HepG2 (cell line): ENCODE results near the gene KHK. TPM values are rescaled to one million over a fixed set of nuclear protein-coding genes. Genes with fewer than 3 reads are reported as not detected.

Experiments
- ADNP ChIP-seq: sonication (generic); formaldehyde crosslinking; IDR thresholded peaks from 2 replicates; pipeline ENCODE4 v1.4.0; 2020; ENCODE audit warnings: missing genetic modification reagents
- CBFB ChIP-seq: sonication (generic); formaldehyde crosslinking; IDR thresholded peaks from 2 replicates; pipeline ENCODE4 v1.4.0; 2020; ENCODE audit warnings: missing genetic modification reagents
- HCFC1 ChIP-seq: fragments of 150-350 bp; IDR thresholded peaks from 2 replicates; pipeline ENCODE4 v1.6.1; 2014; ENCODE audit warnings: low read depth, low read length
- IKZF4 ChIP-seq: sonication (generic); formaldehyde crosslinking; IDR thresholded peaks from 2 replicates; pipeline ENCODE4 v1.5.1; 2020; ENCODE audit warnings: borderline replicate concordance, mild to moderate bottlenecking, low read depth, missing genetic modification reagents; ENCODE audit errors: not compliant biosample characterization
- JUNB ChIP-seq: sonication (generic); formaldehyde crosslinking; IDR thresholded peaks from 2 replicates; pipeline ENCODE4 v1.8.0; 2022; ENCODE audit warnings: missing genetic modification reagents, mild to moderate bottlenecking, borderline replicate concordance
- KMT2B ChIP-seq: IDR thresholded peaks from 2 replicates; pipeline ENCODE4 v1.6.1; 2016; ENCODE audit warnings: missing genetic modification reagents, missing compliant biosample characterization
- NFE2 ChIP-seq: sonication (generic); formaldehyde crosslinking; IDR thresholded peaks from 2 replicates; pipeline ENCODE4 v1.4.0; 2020; ENCODE audit warnings: missing genetic modification reagents
- SPEN ChIP-seq: sonication (generic); formaldehyde crosslinking; IDR thresholded peaks from 2 replicates; pipeline ENCODE4 v1.5.1; 2020; ENCODE audit warnings: low read depth, mild to moderate bottlenecking, missing genetic modification reagents
- ZBTB42 ChIP-seq: sonication (generic); formaldehyde crosslinking; IDR thresholded peaks from 2 replicates; pipeline ENCODE4 v1.5.0; 2020; ENCODE audit warnings: mild to moderate bottlenecking, missing genetic modification reagents
- ZNF225 ChIP-seq: sonication (generic); formaldehyde crosslinking; IDR thresholded peaks from 2 replicates; pipeline ENCODE4 v1.4.0; 2020; ENCODE audit warnings: mild to moderate bottlenecking, missing genetic modification reagents
- ZNF235 ChIP-seq: sonication (generic); formaldehyde crosslinking; IDR thresholded peaks from 2 replicates; pipeline ENCODE4 v1.8.1; 2023; ENCODE audit warnings: mild to moderate bottlenecking, missing genetic modification reagents, borderline replicate concordance
- ZNF24 ChIP-seq: fragments of 450-650 bp; IDR thresholded peaks from 2 replicates; pipeline ENCODE4 v1.6.1; 2017; ENCODE audit warnings: antibody characterized with exemption, mild to moderate bottlenecking
- ZNF253 ChIP-seq: sonication (generic); formaldehyde crosslinking; IDR thresholded peaks from 2 replicates; pipeline ENCODE4 v1.8.0; 2022; ENCODE audit warnings: mild to moderate bottlenecking, missing genetic modification reagents, borderline replicate concordance
- ZNF33B ChIP-seq: sonication (generic); formaldehyde crosslinking; IDR thresholded peaks from 2 replicates; pipeline ENCODE4 v1.5.1; 2020; ENCODE audit warnings: mild to moderate bottlenecking, missing genetic modification reagents
- ZNF615 ChIP-seq: sonication (generic); formaldehyde crosslinking; IDR thresholded peaks from 2 replicates; pipeline ENCODE4 v1.5.0; 2020; ENCODE audit warnings: mild to moderate bottlenecking, missing genetic modification reagents, borderline replicate concordance
- polyA plus RNA-seq, 8 experiments: library from polyadenylated mRNA; depleted of rRNA in 3 of 8; stranded (reverse) in 7 of 8; unstranded in 1 of 8; fragments of >200 nt; fragmentation: Illumina TruSeq in 4 of 8; extraction: Trizol in 4 of 8; gene quantifications; 2 replicates each; pipeline versions ENCODE4 v1.2.1 to v1.2.3, GENCODE V29; 2011 to 2016; ENCODE audit warnings: low read depth in 4 of 8, missing spikeins in 1 of 8, mixed read lengths in 1 of 8; ENCODE audit not compliant: insufficient read depth in 1 of 8
- total RNA-seq, 5 experiments: library from RNA; depleted of rRNA; stranded (reverse); fragments of >200 nt; fragmentation: Illumina TruSeq; extraction: Trizol; gene quantifications; 2 replicates each; pipeline ENCODE4 v1.2.3, GENCODE V29; 2016; ENCODE audit warnings: low read depth in 1 of 5
- TF ChIP-seq, protein P1 (sequence below): sonication (generic); formaldehyde crosslinking; IDR thresholded peaks from 2 replicates; pipeline ENCODE4 v1.5.0; 2020; ENCODE audit warnings: mild to moderate bottlenecking, missing genetic modification reagents
- TF ChIP-seq, protein P2 (sequence below): IDR thresholded peaks from 2 replicates; pipeline ENCODE4 v1.6.1; 2018; ENCODE audit warnings: missing genetic modification reagents, mild to moderate bottlenecking, missing compliant biosample characterization
- TF ChIP-seq, protein P3 (sequence below): IDR thresholded peaks from 2 replicates; pipeline ENCODE4 v1.6.1; 2016; ENCODE audit warnings: missing biosample characterization, missing genetic modification reagents, low read depth
- TF ChIP-seq, protein P4 (sequence below): sonication (generic); formaldehyde crosslinking; IDR thresholded peaks from 2 replicates; pipeline ENCODE4 v1.8.0; 2022; ENCODE audit warnings: mild to moderate bottlenecking, missing genetic modification reagents, borderline replicate concordance
- TF ChIP-seq, protein P5 (sequence below): sonication (generic); formaldehyde crosslinking; IDR thresholded peaks from 2 replicates; pipeline ENCODE4 v1.4.0; 2020; ENCODE audit warnings: mild to moderate bottlenecking, low read depth, missing genetic modification reagents

Gene KHK
- total and polyA plus RNA-seq, 2 of the 13 experiments (the other 11 are each of a cell fraction or from before 2014, with no cell fraction given): 40.9 to 99.2 TPM

DNA sequence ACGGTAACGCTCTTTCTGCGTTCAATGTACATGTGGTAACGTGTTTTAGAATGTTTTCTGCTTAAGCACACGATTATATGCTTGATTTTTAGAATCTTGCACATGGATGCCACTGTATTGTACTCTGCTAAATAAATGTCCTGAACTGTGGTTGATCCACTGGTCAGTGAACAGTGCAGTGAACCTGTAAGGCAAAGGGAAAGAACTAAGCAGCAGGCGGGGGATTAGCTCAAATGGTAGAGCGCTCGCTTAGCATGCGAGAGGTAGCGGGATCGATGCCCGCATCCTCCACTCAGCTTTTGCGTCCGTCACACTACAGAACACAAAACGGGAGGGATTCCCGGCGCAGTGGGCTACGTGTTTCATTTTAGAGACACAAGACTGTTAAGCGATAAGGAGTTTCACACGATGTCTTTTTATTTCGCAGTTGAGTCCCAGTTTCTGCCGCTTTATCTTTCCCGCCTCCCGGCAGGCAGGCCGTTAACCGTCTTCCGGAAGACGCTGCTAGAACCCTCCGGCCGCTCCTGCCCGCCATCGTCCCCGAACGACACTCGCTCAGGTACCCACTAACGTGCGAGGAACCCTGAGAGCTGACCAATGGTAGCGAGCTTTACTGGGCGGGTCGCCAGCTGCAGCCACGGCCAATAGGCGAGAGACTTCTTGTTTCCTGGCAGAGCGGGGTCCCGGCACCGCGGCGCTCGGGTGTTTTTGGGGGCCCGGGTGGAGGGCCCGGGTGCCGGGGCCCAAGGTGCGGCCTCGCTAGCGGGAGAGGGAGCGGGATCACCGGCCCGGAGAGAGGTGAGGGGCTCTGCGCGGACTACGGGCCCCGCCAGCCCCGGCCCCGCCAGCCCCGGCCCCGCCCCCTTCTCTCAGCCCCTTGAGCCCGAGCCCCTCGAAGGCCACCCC is 35.3 kb upstream of the KHK start, which contains the start of gene AGBL5 (continued):
- TF ChIP-seq JUNB (CRISPR knock-in tag) (peak; percentile 85; the same call in 1 of the 2 replicates), NFE2 (CRISPR knock-in tag) (peak; percentile 9; the same call in 1 of the 2 replicates), HCFC1 (peak; percentile 43; the same call in 1 of the 2 replicates), SPEN (peak; percentile 77), ZNF253 (CRISPR knock-in tag) (no peak), ZBTB42 (peak; percentile 100), ZNF225 (CRISPR knock-in tag) (no peak), IKZF4 (CRISPR knock-in tag) (peak; percentile 79), ZNF615 (CRISPR knock-in tag) (peak; percentile 98), ADNP (CRISPR knock-in tag) (no peak), ZNF24 (peak; percentile 99), CBFB (peak; percentile 37), KMT2B (CRISPR knock-in tag) (peak; percentile 79), ZNF235 (no peak; the same call in 1 of the 2 replicates), ZNF33B (CRISPR knock-in tag) (peak; percentile 88)
- TF ChIP-seq, protein P1, sequence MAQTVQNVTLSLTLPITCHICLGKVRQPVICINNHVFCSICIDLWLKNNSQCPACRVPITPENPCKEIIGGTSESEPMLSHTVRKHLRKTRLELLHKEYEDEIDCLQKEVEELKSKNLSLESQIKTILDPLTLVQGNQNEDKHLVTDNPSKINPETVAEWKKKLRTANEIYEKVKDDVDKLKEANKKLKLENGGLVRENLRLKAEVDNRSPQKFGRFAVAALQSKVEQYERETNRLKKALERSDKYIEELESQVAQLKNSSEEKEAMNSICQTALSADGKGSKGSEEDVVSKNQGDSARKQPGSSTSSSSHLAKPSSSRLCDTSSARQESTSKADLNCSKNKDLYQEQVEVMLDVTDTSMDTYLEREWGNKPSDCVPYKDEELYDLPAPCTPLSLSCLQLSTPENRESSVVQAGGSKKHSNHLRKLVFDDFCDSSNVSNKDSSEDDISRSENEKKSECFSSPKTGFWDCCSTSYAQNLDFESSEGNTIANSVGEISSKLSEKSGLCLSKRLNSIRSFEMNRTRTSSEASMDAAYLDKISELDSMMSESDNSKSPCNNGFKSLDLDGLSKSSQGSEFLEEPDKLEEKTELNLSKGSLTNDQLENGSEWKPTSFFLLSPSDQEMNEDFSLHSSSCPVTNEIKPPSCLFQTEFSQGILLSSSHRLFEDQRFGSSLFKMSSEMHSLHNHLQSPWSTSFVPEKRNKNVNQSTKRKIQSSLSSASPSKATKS (CRISPR knock-in tag): peak; percentile 86; the same call in 1 of the 2 replicates
- TF ChIP-seq, protein P2, sequence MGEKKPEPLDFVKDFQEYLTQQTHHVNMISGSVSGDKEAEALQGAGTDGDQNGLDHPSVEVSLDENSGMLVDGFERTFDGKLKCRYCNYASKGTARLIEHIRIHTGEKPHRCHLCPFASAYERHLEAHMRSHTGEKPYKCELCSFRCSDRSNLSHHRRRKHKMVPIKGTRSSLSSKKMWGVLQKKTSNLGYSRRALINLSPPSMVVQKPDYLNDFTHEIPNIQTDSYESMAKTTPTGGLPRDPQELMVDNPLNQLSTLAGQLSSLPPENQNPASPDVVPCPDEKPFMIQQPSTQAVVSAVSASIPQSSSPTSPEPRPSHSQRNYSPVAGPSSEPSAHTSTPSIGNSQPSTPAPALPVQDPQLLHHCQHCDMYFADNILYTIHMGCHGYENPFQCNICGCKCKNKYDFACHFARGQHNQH (CRISPR knock-in tag): peak; percentile 94
- TF ChIP-seq, protein P3, sequence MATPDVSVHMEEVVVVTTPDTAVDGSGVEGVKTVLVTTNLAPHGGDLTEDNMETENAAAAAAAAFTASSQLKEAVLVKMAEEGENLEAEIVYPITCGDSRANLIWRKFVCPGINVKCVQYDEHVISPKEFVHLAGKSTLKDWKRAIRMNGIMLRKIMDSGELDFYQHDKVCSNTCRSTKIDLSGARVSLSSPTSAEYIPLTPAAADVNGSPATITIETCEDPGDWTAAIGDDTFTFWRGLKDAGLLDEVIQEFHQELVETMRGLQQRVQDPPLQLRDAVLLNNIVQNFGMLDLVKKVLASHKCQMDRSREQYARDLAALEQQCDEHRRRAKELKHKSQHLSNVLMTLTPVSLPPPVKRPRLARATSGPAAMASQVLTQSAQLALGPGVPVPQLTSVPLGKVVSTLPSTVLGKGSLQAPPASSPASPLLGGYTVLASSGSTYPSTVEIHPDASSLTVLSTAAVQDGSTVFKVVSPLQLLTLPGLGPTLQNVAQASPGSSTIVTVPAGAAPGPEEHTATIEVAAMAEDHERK (CRISPR knock-in tag): 0 out of 2 replicates have a peak, but pooled peaks have one; percentile 35
- TF ChIP-seq, protein P4, sequence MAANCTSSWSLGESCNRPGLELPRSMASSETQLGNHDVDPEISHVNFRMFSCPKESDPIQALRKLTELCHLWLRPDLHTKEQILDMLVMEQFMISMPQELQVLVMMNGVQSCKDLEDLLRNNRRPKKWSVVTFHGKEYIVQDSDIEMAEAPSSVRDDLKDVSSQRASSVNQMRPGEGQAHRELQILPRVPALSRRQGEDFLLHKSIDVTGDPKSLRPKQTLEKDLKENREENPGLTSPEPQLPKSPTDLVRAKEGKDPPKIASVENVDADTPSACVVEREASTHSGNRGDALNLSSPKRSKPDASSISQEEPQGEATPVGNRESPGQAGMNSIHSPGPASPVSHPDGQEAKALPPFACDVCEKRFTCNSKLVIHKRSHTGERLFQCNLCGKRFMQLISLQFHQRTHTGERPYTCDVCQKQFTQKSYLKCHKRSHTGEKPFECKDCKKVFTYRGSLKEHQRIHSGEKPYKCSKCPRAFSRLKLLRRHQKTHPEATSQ (CRISPR knock-in tag): 0 out of 2 replicates have a peak, but pooled peaks have one; percentile 91
- TF ChIP-seq, protein P5, sequence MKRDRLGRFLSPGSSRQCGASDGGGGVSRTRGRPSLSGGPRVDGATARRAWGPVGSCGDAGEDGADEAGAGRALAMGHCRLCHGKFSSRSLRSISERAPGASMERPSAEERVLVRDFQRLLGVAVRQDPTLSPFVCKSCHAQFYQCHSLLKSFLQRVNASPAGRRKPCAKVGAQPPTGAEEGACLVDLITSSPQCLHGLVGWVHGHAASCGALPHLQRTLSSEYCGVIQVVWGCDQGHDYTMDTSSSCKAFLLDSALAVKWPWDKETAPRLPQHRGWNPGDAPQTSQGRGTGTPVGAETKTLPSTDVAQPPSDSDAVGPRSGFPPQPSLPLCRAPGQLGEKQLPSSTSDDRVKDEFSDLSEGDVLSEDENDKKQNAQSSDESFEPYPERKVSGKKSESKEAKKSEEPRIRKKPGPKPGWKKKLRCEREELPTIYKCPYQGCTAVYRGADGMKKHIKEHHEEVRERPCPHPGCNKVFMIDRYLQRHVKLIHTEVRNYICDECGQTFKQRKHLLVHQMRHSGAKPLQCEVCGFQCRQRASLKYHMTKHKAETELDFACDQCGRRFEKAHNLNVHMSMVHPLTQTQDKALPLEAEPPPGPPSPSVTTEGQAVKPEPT (CRISPR knock-in tag): peak; percentile 94; the same call in 1 of the 2 replicates
